ENCODE measurements around the gene TTYH2. TPM values are rescaled to one million over a fixed set of nuclear protein-coding genes. Genes with fewer than 3 reads are reported as not detected.
"Not testable (repeated sequence)": the region's sequence is repeated elsewhere in the genome, so short reads cannot be mapped to it uniquely, and the experiment has no call there.

The TTYH2 gene
- total RNA-seq, 1 experiment from 2014 or later: 1.5 TPM

DNA sequence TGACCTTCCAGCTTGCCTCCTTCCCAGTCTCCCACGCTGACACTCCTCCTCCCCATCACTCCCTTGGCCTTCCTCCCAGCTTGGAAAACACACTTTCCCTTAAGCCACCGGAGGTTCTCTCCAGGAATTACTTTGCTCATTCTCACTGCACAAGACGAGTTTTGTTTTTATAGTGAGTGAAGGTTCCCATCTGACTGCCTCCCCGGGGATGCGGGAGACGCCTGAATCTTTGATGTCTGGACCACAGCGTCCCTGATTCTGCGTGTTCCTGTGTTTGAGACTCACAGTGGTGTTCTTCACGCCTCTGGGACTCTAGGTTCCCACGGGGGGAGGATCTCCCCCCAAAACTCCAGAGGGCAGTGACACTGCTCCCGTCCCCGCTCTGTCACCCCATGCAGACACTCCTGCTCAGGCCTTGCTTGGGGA is 62.7 kb downstream of the TTYH2 start:
- Histone ChIP-seq H3K79me2 (ENCODE audit: low read depth) (no peaks in the 10 kb centered on the region), H3K9me2 (ENCODE audit: insufficient read depth) (no peaks in the 10 kb centered on the region), H4K20me1 (ENCODE audit: insufficient read depth) (no peaks in the 10 kb centered on the region), H3K4me3 (no peak overlapping the region), H3K4me2 (no peak overlapping the region), H3K9me3 (ENCODE audit: insufficient read depth, low read depth) (no peaks in the 10 kb centered on the region), H2AFZ (no peak overlapping the region), H3F3A (ENCODE audit: insufficient read depth, low read depth) (no peaks in the 10 kb centered on the region), H3K27ac (no peak overlapping the region), H3K4me1 (replicated peaks; ENCODE audit: insufficient read depth) (no peaks in the 10 kb centered on the region), H3K27me3 (ENCODE audit: insufficient read depth, low read depth) (peaks cover 79% of the 10 kb centered on the region), H3K36me3 (ENCODE audit: low read depth) (no peaks in the 10 kb centered on the region)
- no peak for DNase-seq
- POLR2A ChIA-PET (ENCODE audit: unreplicated experiment): no interaction called here
- no TSS peak for BruUV-seq (replicated peaks)
- CTCF ChIA-PET: no interaction called here
- TF ChIP-seq EZH2 (IDR thresholded peaks at IDR 0.05; ENCODE audit: low read depth): no peak
- TF ChIP-seq, protein P1, sequence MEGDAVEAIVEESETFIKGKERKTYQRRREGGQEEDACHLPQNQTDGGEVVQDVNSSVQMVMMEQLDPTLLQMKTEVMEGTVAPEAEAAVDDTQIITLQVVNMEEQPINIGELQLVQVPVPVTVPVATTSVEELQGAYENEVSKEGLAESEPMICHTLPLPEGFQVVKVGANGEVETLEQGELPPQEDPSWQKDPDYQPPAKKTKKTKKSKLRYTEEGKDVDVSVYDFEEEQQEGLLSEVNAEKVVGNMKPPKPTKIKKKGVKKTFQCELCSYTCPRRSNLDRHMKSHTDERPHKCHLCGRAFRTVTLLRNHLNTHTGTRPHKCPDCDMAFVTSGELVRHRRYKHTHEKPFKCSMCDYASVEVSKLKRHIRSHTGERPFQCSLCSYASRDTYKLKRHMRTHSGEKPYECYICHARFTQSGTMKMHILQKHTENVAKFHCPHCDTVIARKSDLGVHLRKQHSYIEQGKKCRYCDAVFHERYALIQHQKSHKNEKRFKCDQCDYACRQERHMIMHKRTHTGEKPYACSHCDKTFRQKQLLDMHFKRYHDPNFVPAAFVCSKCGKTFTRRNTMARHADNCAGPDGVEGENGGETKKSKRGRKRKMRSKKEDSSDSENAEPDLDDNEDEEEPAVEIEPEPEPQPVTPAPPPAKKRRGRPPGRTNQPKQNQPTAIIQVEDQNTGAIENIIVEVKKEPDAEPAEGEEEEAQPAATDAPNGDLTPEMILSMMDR (conservative IDR thresholded peaks at IDR 0.05): no peak
- intact Hi-C loops (cut with micrococcal nuclease; ENCODE audit: unreplicated experiment): no loop called here

DNA sequence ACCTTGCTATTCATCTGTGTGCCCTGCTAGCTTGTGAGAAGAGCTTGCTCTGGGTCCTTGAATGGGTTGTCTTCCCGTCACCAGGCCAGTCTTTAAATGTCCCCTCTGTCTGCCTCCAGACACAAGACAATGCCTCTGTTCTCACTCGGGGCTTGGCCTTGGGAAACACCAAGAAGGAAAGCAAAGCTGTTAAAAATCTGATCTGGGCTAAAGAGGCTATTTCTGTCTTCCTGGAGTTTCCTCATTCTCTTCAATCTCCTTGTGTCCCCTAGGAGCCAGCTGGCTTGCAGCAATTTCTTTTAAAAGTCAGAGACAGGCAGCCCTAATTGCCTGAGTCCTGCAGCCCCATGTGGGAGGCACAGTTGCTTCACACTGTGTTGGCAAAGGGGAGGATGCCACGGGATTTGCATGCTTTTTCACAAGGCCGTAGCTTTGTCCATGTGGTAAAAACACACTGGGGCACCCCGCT is 63.2 kb downstream of the TTYH2 start:
- CTCF ChIA-PET: no interaction called here
- POLR2A ChIA-PET (ENCODE audit: unreplicated experiment): no interaction called here

DNA sequence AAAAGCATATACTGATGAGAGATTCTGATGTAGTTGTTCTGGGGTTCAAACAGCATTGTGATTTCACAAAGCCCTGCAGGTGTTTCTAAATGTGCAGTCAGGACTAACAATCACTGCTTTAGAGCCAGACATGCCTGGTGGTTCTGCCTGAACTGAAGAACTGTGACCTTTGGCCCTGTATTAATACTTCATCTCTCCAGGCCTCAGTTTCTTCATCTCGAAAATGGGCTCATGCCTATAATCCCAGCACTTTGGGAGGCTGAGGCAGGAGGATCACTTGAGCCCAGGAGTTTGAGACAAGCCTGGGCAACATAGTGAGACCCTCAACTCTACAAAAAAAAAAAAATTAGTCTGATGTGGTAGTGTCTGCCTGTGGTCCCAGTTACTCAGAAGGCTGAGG is 64.6 kb downstream of the TTYH2 start:
- Histone ChIP-seq H3K27ac (no peak overlapping the region), H3F3A (ENCODE audit: insufficient read depth, low read depth) (no peaks in the 10 kb centered on the region), H2AFZ (no peak overlapping the region), H3K79me2 (ENCODE audit: low read depth) (no peaks in the 10 kb centered on the region), H3K4me1 (replicated peaks; ENCODE audit: insufficient read depth) (no peaks in the 10 kb centered on the region; the same call in 1 of the 2 replicates), H3K4me3 (no peak overlapping the region), H3K9me2 (ENCODE audit: insufficient read depth) (no peaks in the 10 kb centered on the region), H4K20me1 (ENCODE audit: insufficient read depth) (no peaks in the 10 kb centered on the region), H3K36me3 (ENCODE audit: low read depth) (no peaks in the 10 kb centered on the region), H3K9me3 (ENCODE audit: insufficient read depth, low read depth) (no peaks in the 10 kb centered on the region), H3K27me3 (ENCODE audit: insufficient read depth, low read depth) (peaks cover 66% of the 10 kb centered on the region), H3K4me2 (no peak overlapping the region)
- CTCF ChIA-PET: no interaction called here
- no peak for TF ChIP-seq EZH2 (IDR thresholded peaks at IDR 0.05; ENCODE audit: low read depth)
- TF ChIP-seq, protein P1 (conservative IDR thresholded peaks at IDR 0.05): no peak
- DNase-seq: no peak
- POLR2A ChIA-PET (ENCODE audit: unreplicated experiment): no interaction called here
- intact Hi-C loops (cut with micrococcal nuclease; ENCODE audit: unreplicated experiment): no loop called here
- no TSS peak for BruUV-seq (replicated peaks)

More for the DNA sequence above, 63.2 kb downstream of the TTYH2 start:
- Histone ChIP-seq H3K9me2 (ENCODE audit: insufficient read depth) (no peaks in the 10 kb centered on the region), H3F3A (ENCODE audit: insufficient read depth, low read depth) (no peaks in the 10 kb centered on the region), H4K20me1 (ENCODE audit: insufficient read depth) (no peaks in the 10 kb centered on the region), H3K4me3 (no peak overlapping the region), H3K27ac (no peak overlapping the region), H2AFZ (no peak overlapping the region), H3K36me3 (ENCODE audit: low read depth) (no peaks in the 10 kb centered on the region), H3K9me3 (ENCODE audit: insufficient read depth, low read depth) (no peaks in the 10 kb centered on the region), H3K4me2 (no peak overlapping the region), H3K79me2 (ENCODE audit: low read depth) (no peaks in the 10 kb centered on the region), H3K27me3 (ENCODE audit: insufficient read depth, low read depth) (peaks cover 77% of the 10 kb centered on the region), H3K4me1 (replicated peaks; ENCODE audit: insufficient read depth) (no peaks in the 10 kb centered on the region)
- TF ChIP-seq, protein P1 (conservative IDR thresholded peaks at IDR 0.05): no peak
- no peak for TF ChIP-seq EZH2 (IDR thresholded peaks at IDR 0.05; ENCODE audit: low read depth)
- no TSS peak for BruUV-seq (replicated peaks)
- no peak for DNase-seq
- intact Hi-C loops (cut with micrococcal nuclease; ENCODE audit: unreplicated experiment): no loop called here

DNA sequence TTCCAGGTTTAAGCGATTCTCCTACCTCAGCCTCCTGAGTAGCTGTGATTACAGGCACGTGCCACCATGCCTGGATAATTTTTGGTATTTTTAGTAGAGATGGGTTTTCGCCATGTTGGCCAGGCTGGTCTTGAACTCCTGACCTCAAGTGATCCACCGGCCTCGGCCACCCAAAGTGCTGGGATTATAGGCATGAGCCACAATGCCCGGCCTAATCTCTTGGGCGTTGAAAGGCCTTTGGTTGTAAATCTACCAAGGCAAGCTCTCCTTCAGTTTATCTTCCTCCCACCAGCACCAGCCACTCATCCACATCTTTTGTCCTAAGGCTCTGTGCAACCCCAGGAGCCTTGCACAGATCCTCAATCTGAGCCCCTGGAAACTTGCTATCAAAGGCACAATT is 66.2 kb downstream of the TTYH2 start:
- H3K4me3 ChIP-seq; H3K4me2 ChIP-seq; H3K27ac ChIP-seq; H3F3A ChIP-seq (ENCODE audit: insufficient read depth, low read depth); H4K20me1 ChIP-seq (ENCODE audit: insufficient read depth); BruUV-seq (replicated peaks); H3K36me3 ChIP-seq (ENCODE audit: low read depth); H3K79me2 ChIP-seq (ENCODE audit: low read depth); H3K9me3 ChIP-seq (ENCODE audit: insufficient read depth, low read depth); H3K9me2 ChIP-seq (ENCODE audit: insufficient read depth); CTCF ChIA-PET; H2AFZ ChIP-seq; H3K4me1 ChIP-seq (replicated peaks; ENCODE audit: insufficient read depth); POLR2A ChIA-PET (ENCODE audit: unreplicated experiment); DNase-seq: not testable (repeated sequence)
- peaks cover 56% of the 10 kb centered on the region for H3K27me3 ChIP-seq (ENCODE audit: insufficient read depth, low read depth)
- intact Hi-C loops (cut with micrococcal nuclease; ENCODE audit: unreplicated experiment): loop anchor here (5.0 kb wide), 1 partner anchor 67 kb away; the partner anchor contains the start of gene TTYH2
